Left ventricle myocardium inferior (tissue), 1 donor: ENCODE results near the gene OTUD3. TPM values are rescaled to one million over a fixed set of nuclear protein-coding genes. Genes with fewer than 3 reads are reported as not detected.

Experiments
- DNase-seq: peaks from one replicate; pipeline ENCODE4 v3.0.0-alpha.2; 2020
- H3K27ac ChIP-seq: fragments of 200-600 bp; replicated peaks from 2 replicates; pipeline ENCODE4 v1.8.0; 2021
- H3K27me3 ChIP-seq: fragments of 200-600 bp; 2 replicates; pipeline ENCODE4 v1.8.0; 2021; ENCODE audit warnings: low read depth
- H3K36me3 ChIP-seq: fragments of 200-600 bp; 2 replicates; pipeline ENCODE4 v1.8.0; 2021
- H3K4me1 ChIP-seq: fragments of 200-600 bp; 2 replicates; pipeline ENCODE4 v1.8.0; 2021
- H3K4me3 ChIP-seq: fragments of 200-600 bp; 2 replicates; pipeline ENCODE4 v1.8.0; 2021; ENCODE audit warnings: mild to moderate bottlenecking, moderate library complexity
- H3K9me3 ChIP-seq: fragments of 200-600 bp; replicated peaks from 2 replicates; pipeline ENCODE4 v1.8.0; 2021
- intact Hi-C: fragments of 100-400 bp; cut with micrococcal nuclease; formaldehyde crosslinking; loops from one replicate; pipeline ENCODE4 v1.11.0; 2022
- total RNA-seq: library from RNA; stranded (reverse); fragmentation: NEBNext Ultra II Directional; extraction: Animal tissue kit (Norgen Biotek cat#: 25700); gene quantifications from one replicate; pipeline ENCODE4 v1.2.1, GENCODE V29; 2021
- TF ChIP-seq, protein P1 (sequence below): fragments of 200-600 bp; IDR thresholded peaks from 2 replicates; pipeline ENCODE4 v1.8.0; 2021; ENCODE audit warnings: antibody characterized with exemption, mild to moderate bottlenecking, borderline replicate concordance
- donor health status: DM: no; HTN: yes; CAD: no; lungs with severe emphysema.

Gene OTUD3
- total RNA-seq, 1 donor from 2014 or later, result 5.0 TPM

DNA sequence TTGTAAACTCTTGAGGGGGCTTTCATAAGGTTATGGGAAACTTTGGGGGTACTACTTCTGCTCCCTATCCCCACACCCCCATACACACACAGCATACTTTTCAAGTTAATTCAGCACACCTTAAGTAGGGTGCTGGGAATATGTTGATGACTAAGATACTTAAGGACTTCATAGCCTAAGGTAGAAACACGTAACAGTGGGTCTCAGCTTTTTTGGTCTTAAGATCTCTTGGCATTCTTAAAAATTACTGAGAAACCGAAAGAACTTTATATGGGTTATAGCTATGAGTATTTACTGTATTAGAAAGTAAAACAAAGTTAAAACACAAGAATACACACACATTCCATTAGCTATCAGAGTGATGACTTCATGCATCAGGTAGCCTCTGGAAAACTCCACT lies 2.1 kb downstream of the OTUD3 start:
- TF ChIP-seq, protein P1, sequence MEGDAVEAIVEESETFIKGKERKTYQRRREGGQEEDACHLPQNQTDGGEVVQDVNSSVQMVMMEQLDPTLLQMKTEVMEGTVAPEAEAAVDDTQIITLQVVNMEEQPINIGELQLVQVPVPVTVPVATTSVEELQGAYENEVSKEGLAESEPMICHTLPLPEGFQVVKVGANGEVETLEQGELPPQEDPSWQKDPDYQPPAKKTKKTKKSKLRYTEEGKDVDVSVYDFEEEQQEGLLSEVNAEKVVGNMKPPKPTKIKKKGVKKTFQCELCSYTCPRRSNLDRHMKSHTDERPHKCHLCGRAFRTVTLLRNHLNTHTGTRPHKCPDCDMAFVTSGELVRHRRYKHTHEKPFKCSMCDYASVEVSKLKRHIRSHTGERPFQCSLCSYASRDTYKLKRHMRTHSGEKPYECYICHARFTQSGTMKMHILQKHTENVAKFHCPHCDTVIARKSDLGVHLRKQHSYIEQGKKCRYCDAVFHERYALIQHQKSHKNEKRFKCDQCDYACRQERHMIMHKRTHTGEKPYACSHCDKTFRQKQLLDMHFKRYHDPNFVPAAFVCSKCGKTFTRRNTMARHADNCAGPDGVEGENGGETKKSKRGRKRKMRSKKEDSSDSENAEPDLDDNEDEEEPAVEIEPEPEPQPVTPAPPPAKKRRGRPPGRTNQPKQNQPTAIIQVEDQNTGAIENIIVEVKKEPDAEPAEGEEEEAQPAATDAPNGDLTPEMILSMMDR, result no peak
- Histone ChIP-seq H3K36me3 (no peaks in the 10 kb centered on the region), H3K9me3 (no peaks in the 10 kb centered on the region), H3K4me3 (no peak overlapping the region), H3K27ac (no peak overlapping the region), H3K4me1 (peaks cover 40% of the 10 kb centered on the region), H3K27me3 (peaks cover 6% of the 10 kb centered on the region)
- DNase-seq, result no peak
- intact Hi-C loops, result no loop called here

DNA sequence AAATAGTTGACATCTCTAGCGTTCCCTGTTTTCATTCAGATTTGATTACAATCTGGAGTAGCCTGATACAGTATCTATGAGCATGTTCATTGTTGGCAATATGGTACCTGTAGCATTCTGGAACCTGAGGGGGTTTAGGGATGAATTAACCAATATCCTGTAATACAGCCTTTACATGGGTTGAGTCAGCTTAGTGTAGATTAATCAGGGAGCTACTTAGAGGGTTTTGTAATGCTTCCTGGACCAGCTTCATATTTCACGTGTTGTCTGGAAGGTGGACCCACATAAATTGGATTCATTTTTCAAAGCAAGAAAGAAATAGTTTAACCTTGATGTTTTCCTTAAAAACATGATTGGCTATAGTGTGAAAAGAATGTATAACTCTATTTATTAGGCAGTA lies 3.6 kb downstream of the OTUD3 start:
- TF ChIP-seq, protein P1, result no peak
- intact Hi-C loops, result no loop called here
- no peak overlapping the region for H3K4me3 ChIP-seq
- H3K36me3 ChIP-seq, result peaks cover 6% of the 10 kb centered on the region
- peaks cover 40% of the 10 kb centered on the region for H3K4me1 ChIP-seq
- DNase-seq, result no peak
- no peaks in the 10 kb centered on the region for H3K27me3 ChIP-seq
- H3K27ac ChIP-seq, result no peak overlapping the region
- H3K9me3 ChIP-seq, result no peaks in the 10 kb centered on the region

DNA sequence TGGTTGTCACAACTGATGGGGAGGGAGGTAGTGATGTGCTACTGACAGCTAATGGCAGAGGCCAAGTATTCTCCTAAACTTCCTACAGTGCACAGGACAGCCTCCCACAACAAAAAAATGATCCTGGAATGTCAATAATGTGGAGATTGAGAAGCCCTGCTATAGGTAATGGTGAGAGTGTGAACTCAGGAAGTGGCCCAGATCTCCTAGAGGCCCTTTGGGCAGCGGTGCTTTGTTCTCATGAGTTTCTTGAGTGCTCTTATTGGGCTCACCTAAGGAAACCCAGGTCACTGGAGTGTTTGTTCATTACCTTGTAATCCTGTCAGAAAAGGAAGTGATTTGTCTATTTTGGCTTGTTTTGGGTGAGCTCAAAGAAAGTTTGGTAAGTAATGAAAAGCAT lies 5.9 kb downstream of the OTUD3 start:
- Histone ChIP-seq H3K27me3 (no peaks in the 10 kb centered on the region), H3K4me3 (no peak overlapping the region), H3K27ac (no peak overlapping the region), H3K36me3 (peaks cover 28% of the 10 kb centered on the region), H3K9me3 (no peaks in the 10 kb centered on the region), H3K4me1 (peaks cover 28% of the 10 kb centered on the region)
- TF ChIP-seq, protein P1, result no peak
- intact Hi-C loops, result no loop called here
- no peak for DNase-seq

DNA sequence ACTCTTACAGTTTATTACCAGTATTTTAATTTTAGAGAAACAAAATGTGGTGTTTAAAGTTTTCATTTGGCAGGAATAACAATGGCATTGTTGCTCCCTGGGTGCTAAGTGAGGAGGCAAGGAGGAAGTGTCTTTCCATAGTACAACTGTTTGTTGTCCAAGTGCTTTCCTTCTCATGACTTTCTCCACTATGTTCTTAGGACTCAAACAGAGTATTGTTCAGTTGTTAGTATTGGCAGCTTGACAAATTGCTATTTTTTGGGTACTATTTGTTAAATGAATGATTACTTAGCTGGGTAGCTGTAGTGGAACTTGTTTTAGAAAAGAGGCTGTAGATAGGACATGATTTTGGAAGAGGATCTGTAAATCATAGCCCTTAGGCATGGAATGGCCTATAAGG lies 7.5 kb downstream of the OTUD3 start:
- DNase-seq, result no peak
- H3K27me3 ChIP-seq, result no peaks in the 10 kb centered on the region
- TF ChIP-seq, protein P1, result no peak
- H3K9me3 ChIP-seq, result no peaks in the 10 kb centered on the region
- H3K4me3 ChIP-seq, result no peak overlapping the region
- peaks cover 12% of the 10 kb centered on the region for H3K4me1 ChIP-seq
- H3K27ac ChIP-seq, result no peak overlapping the region
- intact Hi-C loops, result no loop called here
- H3K36me3 ChIP-seq, result peaks cover 41% of the 10 kb centered on the region

DNA sequence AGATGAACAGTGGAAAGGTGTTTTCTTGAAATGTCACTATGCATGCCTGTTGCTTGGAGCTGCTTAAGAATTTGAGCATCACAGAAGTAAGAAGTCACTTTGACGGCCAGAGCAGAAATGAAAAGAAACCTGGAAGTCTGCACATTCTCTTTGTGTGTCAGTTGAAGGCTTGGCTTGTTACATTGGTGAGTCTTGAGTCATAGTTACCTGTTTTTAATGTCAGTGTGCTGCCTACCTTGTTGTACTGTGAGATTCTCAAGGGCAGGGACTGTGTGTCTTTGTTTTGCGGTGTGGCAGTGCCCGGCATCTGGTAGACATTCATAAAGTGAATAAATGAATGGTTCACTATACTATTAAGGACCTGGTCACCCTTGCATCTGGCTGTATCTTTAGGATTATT lies 9.9 kb downstream of the OTUD3 start:
- H3K27me3 ChIP-seq, result no peaks in the 10 kb centered on the region
- H3K4me1 ChIP-seq, result peaks cover 3% of the 10 kb centered on the region
- H3K9me3 ChIP-seq, result no peaks in the 10 kb centered on the region
- intact Hi-C loops, result no loop called here
- DNase-seq, result no peak
- H3K27ac ChIP-seq, result no peak overlapping the region
- no peak overlapping the region for H3K4me3 ChIP-seq
- TF ChIP-seq, protein P1, result no peak
- H3K36me3 ChIP-seq, result peaks cover 64% of the 10 kb centered on the region
